Activated CD4-positive, alpha-beta T cell treated with anti-CD3 and anti-CD28 coated beads, Interleukin-2, amount 10 ng/mL, durations not matched to agents 7 days and 5 days (primary cell): ENCODE results near the gene BSND. TPM values are rescaled to one million over a fixed set of nuclear protein-coding genes. Genes with fewer than 3 reads are reported as not detected.

Source experiments
- CTCF ChIA-PET: fragments of 350-600 bp; sonication (Branson Sonifier 250); formaldehyde crosslinking; loops from one replicate; lab custom pipeline; 2021; ENCODE audit warnings: antibody characterized with exemption; lab: Charles Lee
- POLR2A ChIA-PET: fragments of 350-600 bp; sonication (Branson Sonifier 250); formaldehyde crosslinking; loops from one replicate; lab custom pipeline; 2021; ENCODE audit warnings: antibody characterized with exemption; lab: Charles Lee
- DNase-seq: peaks from one replicate; pipeline ENCODE4 v3.0.0-alpha.2; 2020
- H3K27ac Mint-ChIP-seq: one replicate; pipeline ENCODE4 v1.8.0; 2021; ENCODE audit warnings: mild to moderate bottlenecking, moderate library complexity, mixed read lengths
- H3K27me3 Mint-ChIP-seq: one replicate; pipeline ENCODE4 v1.8.0; 2021; ENCODE audit warnings: mixed read lengths
- H3K36me3 Mint-ChIP-seq: one replicate; pipeline ENCODE4 v1.8.0; 2021; ENCODE audit warnings: low read depth, mixed read lengths
- H3K4me1 Mint-ChIP-seq: one replicate; pipeline ENCODE4 v1.8.0; 2021; ENCODE audit warnings: mixed read lengths
- H3K4me3 Mint-ChIP-seq: one replicate; pipeline ENCODE4 v1.8.0; 2021; ENCODE audit warnings: mild to moderate bottlenecking, moderate library complexity, mixed read lengths
- H3K9me3 Mint-ChIP-seq: one replicate; pipeline ENCODE4 v1.8.0; 2021; ENCODE audit warnings: mixed read lengths
- total RNA-seq, 2 experiments: library from RNA; stranded (reverse); gene quantifications; one replicate each; pipeline ENCODE4 v1.2.3, GENCODE V29; 2021

The BSND gene
- total RNA-seq, 2 experiments from 2014 or later: 0.05 TPM; not detected in 1

DNA sequence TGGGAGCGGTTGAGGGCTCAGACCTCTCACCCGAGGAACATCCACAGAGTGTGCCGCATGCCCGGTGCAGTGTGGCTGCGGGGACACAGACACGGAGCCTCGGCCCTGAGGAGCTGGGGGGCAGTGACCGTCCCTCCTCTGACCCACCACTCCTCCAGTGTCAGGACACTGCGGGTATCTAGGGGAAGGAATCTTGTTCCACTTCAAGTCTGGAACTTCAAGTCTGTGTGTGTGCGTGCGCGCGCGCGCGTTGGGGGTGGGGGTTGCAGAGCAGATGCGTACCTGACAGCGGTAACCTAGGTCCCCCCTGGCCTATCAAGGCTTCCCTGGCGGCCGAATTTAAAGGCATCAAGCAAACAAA, 57.9 kb downstream of the BSND start:
- POLR2A ChIA-PET: no interaction called here
- CTCF ChIA-PET: no interaction called here

DNA sequence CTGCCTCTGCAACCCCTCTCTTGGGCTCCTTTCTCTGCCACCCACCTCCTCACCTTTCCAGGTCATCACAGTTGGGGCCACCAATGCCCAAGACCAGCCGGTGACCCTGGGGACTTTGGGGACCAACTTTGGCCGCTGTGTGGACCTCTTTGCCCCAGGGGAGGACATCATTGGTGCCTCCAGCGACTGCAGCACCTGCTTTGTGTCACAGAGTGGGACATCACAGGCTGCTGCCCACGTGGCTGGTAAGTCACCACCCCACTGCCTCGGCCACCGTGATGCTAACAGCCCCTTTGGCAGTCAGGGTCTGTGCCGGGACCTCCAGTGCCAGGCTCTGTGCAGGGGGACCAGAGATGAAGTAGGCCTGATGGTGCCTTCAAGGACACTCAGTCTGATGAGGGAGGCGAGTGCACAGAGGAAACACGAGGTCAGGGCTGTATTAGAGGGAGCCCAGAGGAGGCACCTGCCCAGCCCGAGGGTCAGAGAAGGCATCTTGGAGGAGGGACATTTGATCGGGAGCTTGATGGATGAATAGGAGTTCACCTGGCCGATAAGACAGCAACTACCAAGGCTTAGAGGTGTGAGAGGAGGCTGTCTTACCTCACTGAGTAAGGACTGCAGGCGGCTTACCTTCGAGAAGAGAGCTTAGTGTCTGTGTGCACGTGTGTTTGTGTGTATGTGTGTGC, 58.7 kb downstream of the BSND start:
- H3K4me3 Mint-ChIP-seq: no peak overlapping the region
- DNase-seq: no peak
- no peak overlapping the region for H3K27ac Mint-ChIP-seq
- H3K9me3 Mint-ChIP-seq: no peaks in the 10 kb centered on the region
- CTCF ChIA-PET: no interaction called here
- no peaks in the 10 kb centered on the region for H3K27me3 Mint-ChIP-seq
- POLR2A ChIA-PET: no interaction called here
- no peaks in the 10 kb centered on the region for H3K36me3 Mint-ChIP-seq
- peaks cover 11% of the 10 kb centered on the region for H3K4me1 Mint-ChIP-seq

More for the DNA sequence above, 57.9 kb downstream of the BSND start:
- Mint-ChIP-seq H3K9me3 (no peaks in the 10 kb centered on the region), H3K27me3 (no peaks in the 10 kb centered on the region), H3K27ac (no peak overlapping the region), H3K4me1 (peaks cover 11% of the 10 kb centered on the region), H3K4me3 (no peak overlapping the region), H3K36me3 (no peaks in the 10 kb centered on the region)
- DNase-seq: no peak

DNA sequence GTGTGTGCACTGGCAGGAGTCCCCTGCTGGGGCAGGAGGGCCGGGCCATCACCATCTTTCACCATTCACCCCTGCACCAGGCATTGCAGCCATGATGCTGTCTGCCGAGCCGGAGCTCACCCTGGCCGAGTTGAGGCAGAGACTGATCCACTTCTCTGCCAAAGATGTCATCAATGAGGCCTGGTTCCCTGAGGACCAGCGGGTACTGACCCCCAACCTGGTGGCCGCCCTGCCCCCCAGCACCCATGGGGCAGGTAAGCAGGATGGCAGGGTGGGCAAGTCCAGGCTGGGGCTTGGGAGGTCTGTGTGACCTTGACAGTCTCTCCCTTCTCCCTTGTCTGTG, 59.2 kb downstream of the BSND start:
- Mint-ChIP-seq H3K36me3 (no peaks in the 10 kb centered on the region), H3K27me3 (no peaks in the 10 kb centered on the region), H3K27ac (no peak overlapping the region), H3K4me3 (no peak overlapping the region), H3K9me3 (no peaks in the 10 kb centered on the region), H3K4me1 (peaks cover 11% of the 10 kb centered on the region)
- DNase-seq: no peak
- ChIA-PET CTCF (no interaction called here), POLR2A (no interaction called here)

DNA sequence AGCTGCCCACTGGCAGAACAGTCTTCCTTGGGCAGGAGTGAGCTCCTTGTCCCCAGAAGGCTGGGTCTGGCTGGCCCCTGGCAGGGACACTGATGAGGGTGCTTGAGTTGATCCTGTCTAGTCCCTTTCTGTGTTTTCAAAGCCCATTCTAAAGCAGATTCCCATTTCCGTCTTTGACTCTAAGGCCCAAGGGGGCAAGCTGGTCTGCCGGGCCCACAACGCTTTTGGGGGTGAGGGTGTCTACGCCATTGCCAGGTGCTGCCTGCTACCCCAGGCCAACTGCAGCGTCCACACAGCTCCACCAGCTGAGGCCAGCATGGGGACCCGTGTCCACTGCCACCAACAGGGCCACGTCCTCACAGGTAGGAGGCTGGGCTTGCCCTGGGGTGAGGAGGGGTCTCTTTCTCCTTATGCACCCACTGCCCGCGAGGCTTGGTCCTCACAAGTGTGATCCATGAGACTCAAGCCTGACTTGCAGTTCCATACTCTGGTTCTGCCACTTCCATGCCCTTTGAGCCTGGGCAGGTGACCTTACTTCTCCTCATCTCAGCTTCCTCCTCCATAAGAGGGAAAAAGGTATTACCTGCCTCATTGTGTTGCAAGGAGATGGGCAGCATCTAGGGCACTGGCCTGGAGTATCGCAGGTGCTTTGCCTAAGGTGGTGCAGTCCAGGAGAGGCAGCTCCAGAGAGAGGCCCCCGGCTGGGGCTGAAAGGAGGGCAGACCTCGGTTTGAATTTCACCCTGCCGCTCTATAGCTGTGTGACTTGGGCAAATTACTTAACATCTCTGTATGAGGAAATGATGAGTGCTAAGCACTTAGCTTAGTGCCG, 60.8 kb downstream of the BSND start:
- no peak overlapping the region for H3K4me3 Mint-ChIP-seq
- H3K27me3 Mint-ChIP-seq: no peaks in the 10 kb centered on the region
- DNase-seq: no peak
- no peaks in the 10 kb centered on the region for H3K9me3 Mint-ChIP-seq
- no peaks in the 10 kb centered on the region for H3K36me3 Mint-ChIP-seq
- ChIA-PET POLR2A (no interaction called here), CTCF (interaction anchor here (0.6 to 1.2 kb wide), 5 partner anchors 9 to 45 kb away, joined by 3 to 5 read pairs (median 4); no protein-coding TSS in a partner anchor)
- H3K27ac Mint-ChIP-seq: no peak overlapping the region
- peaks cover 11% of the 10 kb centered on the region for H3K4me1 Mint-ChIP-seq

DNA sequence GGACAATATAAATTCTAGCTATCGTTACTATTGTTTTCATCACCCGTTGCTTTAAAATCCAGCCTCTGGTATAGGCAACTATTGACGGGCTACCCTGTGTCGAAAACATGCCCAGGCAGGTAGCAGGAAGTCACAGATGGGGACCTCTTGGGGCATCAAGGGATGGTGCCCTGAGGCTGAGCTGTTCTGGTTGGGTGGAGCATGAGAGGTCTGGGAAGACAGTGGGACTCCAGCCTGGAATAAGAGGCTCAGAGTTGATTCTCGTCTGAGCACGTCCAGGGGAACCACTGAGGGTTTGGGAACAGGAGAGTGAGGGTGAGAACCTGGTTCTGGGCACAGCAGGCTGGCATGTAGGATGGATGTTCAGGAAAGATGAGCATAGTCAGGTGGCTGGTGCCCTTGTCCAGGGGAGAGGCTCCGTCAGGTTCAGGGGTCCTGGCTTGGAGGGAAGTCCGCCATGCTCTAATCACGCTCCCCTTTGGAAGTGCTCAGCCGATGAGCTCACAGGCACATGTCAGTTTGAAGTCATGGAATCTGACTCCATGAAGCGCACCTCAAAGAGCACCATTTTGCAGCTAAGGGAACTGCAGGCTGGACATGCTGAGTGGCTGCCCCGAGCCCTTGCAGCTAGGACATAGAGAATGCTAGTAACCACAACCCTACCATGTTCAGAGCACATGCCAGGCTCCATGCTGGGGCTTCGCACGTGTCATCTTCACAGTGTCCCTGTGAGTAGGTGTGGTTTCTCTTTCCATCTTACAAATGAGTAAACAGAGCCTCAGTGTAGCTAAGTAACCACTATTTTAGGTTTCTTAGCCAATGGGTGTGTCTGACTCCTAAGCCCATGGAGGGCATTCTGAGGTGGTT, 61.6 kb downstream of the BSND start:
- peak overlapping the region; percentile 33 for H3K27ac Mint-ChIP-seq
- H3K9me3 Mint-ChIP-seq: no peaks in the 10 kb centered on the region
- H3K4me1 Mint-ChIP-seq: peaks cover 11% of the 10 kb centered on the region
- no peaks in the 10 kb centered on the region for H3K27me3 Mint-ChIP-seq
- POLR2A ChIA-PET: no interaction called here
- DNase-seq: no peak
- H3K4me3 Mint-ChIP-seq: no peak overlapping the region
- CTCF ChIA-PET: interaction anchor here (0.6 to 1.3 kb wide), 6 partner anchors 8 to 46 kb away, joined by 3 to 5 read pairs (median 4); no protein-coding TSS in a partner anchor
- H3K36me3 Mint-ChIP-seq: no peaks in the 10 kb centered on the region

DNA sequence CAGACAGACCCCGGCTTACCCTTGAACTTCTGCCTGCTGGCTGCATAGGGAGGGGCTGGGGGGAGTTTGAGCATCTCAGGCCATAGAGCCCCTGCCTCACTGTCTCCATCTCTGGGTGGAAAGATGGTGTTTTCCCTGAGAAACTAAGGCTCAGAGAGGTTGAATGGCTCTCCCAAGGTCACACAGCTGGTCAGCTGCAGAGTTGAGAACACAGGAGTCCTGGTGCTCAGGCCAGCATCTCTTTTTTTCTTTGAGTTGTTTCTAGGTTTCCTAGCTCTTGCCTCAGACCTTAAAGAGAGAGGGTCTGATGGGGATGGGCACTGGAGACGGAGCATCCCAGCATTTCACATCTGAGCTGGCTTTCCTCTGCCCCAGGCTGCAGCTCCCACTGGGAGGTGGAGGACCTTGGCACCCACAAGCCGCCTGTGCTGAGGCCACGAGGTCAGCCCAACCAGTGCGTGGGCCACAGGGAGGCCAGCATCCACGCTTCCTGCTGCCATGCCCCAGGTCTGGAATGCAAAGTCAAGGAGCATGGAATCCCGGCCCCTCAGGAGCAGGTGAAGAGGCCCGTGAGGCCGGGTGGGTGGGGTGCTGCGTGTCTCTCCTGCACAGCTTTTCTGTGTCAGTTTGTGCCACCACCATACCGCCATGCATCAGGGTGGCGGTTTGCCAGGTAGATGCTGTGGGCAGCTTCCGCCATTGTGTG, 62.4 kb downstream of the BSND start:
- DNase-seq: no peak

More for the DNA sequence above, 62.4 kb downstream of the BSND start:
- peaks cover 3% of the 10 kb centered on the region for H3K36me3 Mint-ChIP-seq
- H3K4me3 Mint-ChIP-seq: no peak overlapping the region
- CTCF ChIA-PET: interaction anchor here (1.3 kb wide), 1 partner anchor 13 kb away, joined by 4 read pairs; no protein-coding TSS in a partner anchor
- H3K27me3 Mint-ChIP-seq: no peaks in the 10 kb centered on the region
- H3K27ac Mint-ChIP-seq: no peak overlapping the region
- POLR2A ChIA-PET: no interaction called here
- peaks cover 11% of the 10 kb centered on the region for H3K4me1 Mint-ChIP-seq
- H3K9me3 Mint-ChIP-seq: no peaks in the 10 kb centered on the region

Other genes starting within 250 kb of the BSND start
- gene PARS2, start 234.4 kb upstream of the BSND start, total RNA-seq: 1 to 10 TPM; 3.2 to 4.3 TPM
- 10 to 100 TPM in 1 of 2 experiments, 1 to 10 TPM in 1; 9.9 to 10.6 TPM for gene TTC22, start 197.6 kb upstream of the BSND start, total RNA-seq
- 100 to 1,000 TPM in 1 of 2 experiments, 10 to 100 TPM in 1; 84.6 to 102 TPM for gene DHCR24, start 111.7 kb upstream of the BSND start, total RNA-seq
- gene TMEM61, start 18.3 kb upstream of the BSND start, total RNA-seq: not detected
- gene PCSK9, start 40.6 kb downstream of the BSND start, total RNA-seq: not detected
- gene USP24, start 216.4 kb downstream of the BSND start, total RNA-seq: 10 to 100 TPM; 37.5 to 39.9 TPM